Measurements from ENCODE around the gene SEPTIN1.

The SEPTIN1 gene, protein sequence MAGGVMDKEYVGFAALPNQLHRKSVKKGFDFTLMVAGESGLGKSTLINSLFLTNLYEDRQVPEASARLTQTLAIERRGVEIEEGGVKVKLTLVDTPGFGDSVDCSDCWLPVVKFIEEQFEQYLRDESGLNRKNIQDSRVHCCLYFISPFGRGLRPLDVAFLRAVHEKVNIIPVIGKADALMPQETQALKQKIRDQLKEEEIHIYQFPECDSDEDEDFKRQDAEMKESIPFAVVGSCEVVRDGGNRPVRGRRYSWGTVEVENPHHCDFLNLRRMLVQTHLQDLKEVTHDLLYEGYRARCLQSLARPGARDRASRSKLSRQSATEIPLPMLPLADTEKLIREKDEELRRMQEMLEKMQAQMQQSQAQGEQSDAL

DNA sequence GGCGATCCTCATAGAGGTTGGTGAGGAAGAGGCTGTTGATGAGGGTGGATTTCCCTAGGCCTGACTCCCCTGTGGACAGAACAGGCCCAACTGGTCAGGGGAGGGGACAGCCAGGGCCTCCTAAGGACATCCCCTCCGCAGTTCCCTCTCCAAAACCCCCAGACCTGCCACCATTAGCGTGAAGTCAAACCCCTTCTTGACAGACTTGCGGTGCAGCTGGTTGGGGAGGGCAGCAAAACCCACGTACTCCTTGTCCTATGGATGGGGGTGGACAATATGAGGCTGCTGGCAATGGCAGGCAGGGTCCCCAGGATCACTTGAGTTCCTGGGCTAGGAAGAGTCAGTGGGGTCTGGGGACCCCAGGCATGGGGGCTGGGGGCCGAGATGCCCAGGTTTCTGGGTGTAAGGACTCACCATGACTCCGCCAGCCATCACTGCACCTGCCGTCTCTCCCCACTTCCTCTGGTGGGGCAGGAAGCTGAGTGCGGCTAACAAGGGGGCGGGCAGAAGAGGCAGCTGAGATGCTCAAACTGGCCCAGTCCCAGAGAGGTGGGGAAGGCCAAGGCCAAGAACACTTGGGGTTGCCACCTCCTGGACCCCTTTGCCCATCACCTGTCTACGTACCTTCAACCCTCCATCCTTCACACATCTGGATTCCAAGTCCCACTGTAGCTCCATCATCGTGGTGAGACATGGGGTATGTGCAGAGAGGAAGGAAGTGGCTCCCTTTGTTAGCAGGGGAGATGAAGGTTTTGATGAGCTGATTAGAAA lies at the start of gene SEPTIN1:
Gene SEPTIN1 (minus strand): TSS at position 451 of the 771 bp plus-strand sequence. CDS start 19 bp downstream, at position 432.
- DNase-seq (ENCODE audit: insufficient read length, low spot score) = no peak
- FAIRE-seq = peak; percentile 86

DNA sequence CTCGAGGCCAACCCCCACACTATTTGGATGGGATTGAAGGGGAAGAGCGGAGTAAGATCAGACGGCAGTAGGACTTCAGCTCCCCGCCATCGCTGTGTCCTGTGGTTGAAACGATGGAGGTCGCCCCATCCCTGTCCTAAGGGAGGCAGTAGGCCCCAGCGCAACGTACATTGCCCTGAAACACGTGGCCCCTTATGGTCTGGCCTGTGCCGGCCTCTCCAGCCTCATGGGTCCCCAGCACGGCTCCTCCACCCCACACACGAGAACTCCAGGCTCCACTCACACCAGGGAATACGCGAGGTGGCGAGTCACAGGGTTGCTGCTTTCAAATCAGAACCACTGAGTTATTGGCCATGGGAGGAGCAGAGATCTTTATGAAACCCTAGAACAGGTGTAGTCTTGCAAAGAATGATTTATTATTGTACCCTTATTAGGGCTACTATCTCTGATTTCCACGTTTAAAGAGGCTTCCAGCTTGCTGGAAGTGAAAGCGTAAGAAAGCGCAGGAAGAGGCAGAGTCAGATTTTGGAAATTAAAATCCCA lies 48.1 kb upstream of the SEPTIN1 start:
- no peak for DNase-seq (ENCODE audit: insufficient read length, low spot score)

DNA sequence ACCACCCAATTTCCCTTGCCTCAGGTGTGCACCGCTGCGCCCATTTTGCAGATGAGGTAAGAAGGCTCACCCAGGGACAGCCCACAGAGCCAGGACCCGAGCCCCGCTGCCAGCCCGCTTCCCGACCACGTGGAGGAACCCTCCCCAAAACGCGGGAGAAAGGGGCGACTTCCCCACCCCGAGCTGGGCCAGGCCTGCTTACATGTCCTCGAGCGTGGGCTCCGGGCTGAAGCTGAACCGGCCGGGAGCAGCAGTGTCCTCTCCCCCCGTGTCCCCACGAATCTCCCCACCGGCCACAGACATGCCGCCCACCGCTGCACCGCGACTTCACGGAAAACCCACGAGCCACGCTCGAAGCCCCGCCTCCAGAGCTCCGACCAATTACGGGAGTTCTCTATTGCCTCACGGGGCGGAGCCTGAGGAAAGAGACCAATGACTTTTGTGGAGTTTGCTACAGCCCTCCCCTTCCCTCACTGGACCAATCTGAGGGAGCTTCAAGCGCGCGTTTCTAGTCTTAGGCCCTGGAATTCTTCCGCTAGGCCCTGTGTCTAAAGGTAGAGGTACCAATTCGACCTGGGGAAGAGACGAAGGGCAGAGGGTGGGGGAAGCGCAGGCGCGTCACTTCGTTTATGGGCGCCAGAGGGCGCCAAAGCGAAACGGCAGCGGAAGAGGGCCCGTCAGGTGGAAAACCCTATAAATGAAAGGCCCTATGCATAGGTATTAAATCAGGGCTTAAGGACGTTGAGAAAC lies 47.5 kb upstream of the SEPTIN1 start, which contains the start of gene DCTPP1:
Gene DCTPP1 (minus strand): TSS at position 353 of the 750 bp plus-strand sequence. CDS start 50 bp downstream, at position 303.
- FAIRE-seq (peak; percentile 95), DNase-seq (ENCODE audit: insufficient read length, low spot score) (peak; percentile 87)

More for the DNA sequence above, 48.1 kb upstream of the SEPTIN1 start:
- FAIRE-seq = no peak

DNA sequence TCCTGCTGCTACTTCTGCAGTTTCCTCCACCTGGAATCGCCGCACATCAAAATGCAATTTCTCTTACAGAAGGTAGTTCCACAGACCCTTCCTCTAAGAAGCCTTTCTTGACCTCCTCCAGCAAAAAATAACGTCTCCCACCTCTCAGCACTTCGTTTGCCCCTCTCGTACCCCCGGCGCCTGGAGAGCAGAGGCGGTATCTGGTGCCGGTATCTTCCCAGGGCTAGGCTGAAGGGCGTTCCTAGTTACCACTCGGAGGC lies 47.0 kb upstream of the SEPTIN1 start:
- no peak for DNase-seq (ENCODE audit: insufficient read length, low spot score)
- FAIRE-seq = no peak

DNA sequence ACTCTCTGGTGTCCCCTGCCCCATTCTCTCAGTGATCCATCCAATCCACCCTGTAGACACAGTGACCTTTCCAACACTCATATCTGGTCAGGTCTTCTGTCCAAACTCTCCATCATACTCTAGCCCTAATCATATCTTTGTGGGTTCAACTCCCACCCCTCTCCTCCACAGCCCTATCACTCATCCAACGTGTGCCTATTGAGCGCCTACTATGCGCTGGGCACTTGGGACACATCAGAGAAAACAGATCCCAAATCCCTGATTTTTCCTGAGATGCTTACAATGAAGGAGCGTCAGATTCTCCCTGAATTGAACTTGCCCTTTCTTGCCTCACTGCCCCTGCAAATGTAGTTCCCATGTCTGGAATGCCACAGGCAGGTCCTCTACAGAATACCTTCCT lies 45.7 kb upstream of the SEPTIN1 start:
- DNase-seq (ENCODE audit: insufficient read length, low spot score) (no peak), FAIRE-seq (no peak)

DNA sequence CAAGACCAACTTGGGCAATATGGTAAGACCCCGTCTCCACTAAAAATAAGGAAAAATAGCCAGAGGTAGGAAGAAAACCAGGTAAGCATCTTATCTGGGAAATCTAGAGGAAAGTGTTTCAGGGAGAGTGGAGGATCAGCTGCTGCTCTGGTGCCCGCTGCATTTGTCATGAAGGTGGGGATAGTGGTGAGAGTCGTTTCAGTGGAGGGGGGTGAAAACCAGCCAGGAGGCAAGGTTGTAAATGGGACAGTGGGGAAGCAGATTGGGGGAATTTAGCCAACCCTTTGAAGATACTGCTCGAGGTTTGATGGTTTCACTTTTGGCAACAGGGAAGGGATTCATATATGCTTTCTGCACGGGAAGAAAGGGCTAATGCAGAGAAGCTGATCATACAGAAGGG lies 38.6 kb upstream of the SEPTIN1 start:
- FAIRE-seq (no peak), DNase-seq (ENCODE audit: insufficient read length, low spot score) (no peak)

DNA sequence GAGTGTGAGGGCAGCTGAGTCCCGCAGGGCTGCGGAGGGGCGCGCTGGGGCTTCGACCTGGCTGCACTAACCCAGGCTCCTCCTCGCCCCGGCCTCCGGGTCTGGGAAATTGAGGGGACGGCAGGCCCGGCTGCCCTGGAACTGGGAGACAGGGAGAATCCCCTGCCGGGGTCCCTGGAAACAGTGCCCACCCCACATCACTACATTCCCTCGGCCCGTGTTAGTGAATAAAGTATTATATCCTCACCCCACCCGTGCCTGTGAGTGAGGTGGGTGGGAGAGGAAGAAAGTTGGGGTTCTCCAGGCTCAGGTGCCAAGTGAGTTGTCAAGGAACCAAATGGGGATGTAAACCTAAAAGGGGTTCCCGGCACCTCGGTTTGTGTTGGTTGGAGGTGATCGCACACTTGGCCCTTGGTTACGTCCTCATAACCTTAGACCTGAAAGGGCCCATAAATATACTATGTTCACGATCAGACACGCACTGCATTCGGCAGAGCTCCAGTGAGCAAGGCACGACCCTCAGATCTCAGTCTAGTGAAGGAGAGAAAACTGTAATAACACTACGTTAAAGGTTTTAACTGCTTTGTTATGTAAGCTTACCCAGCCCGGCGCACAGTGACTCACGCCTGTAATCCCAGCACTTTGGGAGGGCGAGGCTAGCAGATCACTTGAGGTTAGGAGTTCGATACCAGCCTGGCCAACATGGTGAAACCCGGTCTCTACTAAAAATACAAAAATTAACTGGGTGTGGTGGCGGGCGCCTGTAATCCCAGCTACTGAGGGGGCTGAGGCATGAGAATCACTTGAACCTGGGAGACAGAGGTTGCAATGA lies 36.2 kb upstream of the SEPTIN1 start:
- FAIRE-seq (no peak), DNase-seq (ENCODE audit: insufficient read length, low spot score) (no peak)

DNA sequence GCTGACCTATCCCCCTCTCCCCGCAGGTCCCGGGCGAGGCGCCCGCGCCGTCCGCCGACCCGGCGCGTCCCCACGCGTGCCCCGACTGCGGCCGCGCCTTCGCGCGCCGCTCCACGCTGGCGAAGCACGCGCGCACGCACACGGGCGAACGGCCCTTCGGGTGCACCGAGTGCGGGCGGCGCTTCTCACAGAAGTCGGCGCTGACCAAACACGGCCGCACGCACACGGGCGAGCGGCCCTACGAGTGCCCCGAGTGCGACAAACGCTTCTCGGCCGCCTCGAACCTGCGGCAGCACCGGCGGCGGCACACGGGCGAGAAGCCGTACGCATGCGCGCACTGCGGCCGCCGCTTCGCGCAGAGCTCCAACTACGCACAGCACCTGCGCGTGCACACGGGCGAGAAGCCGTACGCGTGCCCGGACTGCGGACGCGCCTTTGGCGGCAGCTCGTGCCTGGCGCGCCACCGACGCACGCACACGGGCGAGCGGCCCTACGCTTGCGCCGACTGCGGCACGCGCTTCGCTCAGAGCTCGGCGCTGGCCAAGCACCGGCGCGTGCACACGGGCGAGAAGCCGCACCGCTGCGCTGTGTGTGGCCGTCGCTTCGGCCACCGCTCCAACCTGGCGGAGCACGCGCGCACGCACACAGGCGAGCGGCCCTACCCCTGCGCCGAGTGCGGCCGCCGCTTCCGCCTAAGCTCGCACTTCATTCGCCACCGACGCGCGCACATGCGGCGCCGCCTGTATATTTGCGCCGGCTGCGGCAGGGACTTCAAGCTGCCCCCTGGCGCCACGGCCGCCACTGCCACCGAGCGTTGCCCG lies 35.4 kb upstream of the SEPTIN1 start:
- peak; percentile 93 for DNase-seq (ENCODE audit: insufficient read length, low spot score)

DNA sequence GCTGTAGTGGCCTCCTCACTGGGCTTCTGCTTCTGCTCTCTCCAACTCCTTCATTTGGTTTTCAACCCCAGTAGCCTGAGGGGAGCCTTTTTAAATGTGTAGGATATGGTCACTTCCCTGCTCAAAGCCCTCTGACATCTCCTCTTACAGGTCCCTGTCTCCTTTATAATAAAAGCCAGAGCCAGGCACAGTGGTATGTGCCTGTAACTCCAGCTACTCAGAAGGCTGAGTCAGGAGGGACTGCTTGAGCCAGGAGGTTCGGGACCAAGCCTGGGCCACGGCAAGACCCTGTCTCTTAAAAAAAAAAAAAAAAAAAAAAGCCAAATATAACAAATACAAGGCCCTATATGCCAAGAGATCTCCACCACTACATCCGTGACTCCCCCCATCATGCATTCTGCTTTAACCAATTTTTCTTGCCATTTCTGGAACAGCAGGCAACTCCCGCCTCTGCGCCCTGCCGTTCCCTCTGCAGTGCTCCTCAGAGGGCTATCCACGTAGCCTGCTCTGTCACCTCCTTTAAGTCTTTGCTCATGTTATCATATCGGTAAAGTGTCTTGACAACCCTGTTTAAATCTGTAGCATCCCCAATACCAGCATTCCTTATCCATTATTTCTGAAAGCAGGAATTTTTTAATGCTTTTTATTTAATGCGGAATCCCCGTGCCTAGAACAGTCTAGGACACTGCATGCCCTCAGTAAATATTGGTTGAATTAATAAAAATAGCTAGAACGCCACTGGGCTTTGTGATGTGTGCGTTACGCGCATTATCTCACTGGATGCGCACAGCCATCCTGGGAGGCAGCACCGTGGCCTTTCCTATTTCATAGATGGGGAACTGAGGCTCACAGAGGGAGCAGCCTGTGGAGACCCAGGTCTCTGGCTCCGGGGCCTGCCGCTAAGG lies 34.5 kb upstream of the SEPTIN1 start:
- FAIRE-seq = no peak
- DNase-seq (ENCODE audit: insufficient read length, low spot score) = no peak

More for the DNA sequence above, 35.4 kb upstream of the SEPTIN1 start:
- FAIRE-seq = peak; percentile 93

DNA sequence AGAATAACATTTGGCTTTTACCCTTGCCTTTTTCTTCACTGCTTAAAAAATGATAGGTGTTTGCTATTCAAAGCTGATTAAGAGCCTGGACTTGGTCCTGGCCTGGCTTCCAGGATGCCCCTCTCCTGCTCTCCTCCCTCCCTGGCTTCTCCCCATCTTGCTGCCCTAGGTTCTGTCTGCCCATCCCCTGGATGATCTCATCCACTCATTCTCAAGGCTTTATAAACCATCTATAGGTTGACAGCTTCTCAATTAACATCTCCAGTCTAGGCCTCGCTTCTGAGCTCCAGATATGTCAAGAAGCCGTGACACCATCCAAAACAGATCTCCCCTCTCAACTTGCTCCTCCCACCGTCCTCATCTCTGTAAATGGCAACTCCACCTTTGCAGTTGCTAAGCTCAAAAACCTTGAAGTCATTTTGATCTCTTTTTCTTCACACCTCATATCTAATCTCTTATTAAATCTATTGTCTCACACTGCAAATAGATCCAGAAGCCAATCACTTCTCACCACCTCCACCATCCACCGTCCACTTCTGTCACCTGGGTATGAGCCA lies 33.8 kb upstream of the SEPTIN1 start:
- FAIRE-seq (no peak), DNase-seq (ENCODE audit: insufficient read length, low spot score) (no peak)

DNA sequence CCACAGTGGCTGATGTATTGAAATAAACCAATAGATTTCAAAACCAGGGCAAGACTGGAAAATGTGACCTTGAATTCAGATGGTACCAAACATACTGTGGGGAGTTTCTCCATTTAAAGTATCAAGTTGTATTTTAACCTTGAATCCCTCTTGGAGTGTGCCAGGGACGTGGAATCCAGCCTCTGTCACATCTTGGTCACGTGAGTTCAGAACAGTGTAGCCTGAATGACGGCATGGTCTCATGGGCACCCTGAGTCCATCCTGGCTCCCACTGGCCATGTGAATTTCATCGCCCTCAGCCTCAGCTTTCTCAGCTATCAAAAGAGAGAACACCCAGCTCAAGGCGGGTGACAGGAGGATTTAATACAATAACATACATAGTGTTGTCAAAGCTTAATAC lies 31.8 kb upstream of the SEPTIN1 start:
- FAIRE-seq = no peak

DNA sequence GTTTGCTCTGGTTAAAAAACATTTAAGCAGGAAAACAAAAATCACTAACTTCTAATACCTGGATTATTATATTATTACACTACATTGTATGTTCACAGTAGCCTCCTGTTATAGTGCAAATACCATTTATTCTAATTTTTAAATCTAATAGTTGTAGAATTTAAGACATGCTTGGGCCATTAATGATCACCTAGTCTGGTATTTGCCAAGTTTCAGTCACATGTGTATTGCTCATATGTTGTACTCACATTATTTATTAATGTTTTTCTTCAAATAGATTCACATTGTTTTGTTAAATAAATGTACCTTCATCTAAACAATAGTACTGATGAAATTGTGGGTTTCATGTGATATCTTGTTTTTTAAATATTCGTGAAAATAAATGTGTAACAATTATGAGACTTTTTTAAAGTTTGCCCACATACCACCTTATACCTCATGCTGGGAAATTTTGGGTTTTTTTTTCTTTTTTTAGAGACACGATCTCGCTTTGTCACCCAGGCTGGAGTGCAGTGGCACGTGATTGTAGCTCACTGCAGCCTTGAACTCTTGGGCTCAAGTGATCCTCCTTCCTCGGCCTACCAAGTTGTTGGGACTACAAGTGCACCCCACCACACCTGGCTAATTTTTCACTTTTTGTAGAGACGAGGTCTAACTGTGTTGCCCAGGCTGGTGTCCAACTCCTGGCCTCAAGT lies 30.9 kb upstream of the SEPTIN1 start:
- FAIRE-seq = no peak

More for the DNA sequence above, 31.8 kb upstream of the SEPTIN1 start:
- DNase-seq (ENCODE audit: insufficient read length, low spot score) = no peak

DNA sequence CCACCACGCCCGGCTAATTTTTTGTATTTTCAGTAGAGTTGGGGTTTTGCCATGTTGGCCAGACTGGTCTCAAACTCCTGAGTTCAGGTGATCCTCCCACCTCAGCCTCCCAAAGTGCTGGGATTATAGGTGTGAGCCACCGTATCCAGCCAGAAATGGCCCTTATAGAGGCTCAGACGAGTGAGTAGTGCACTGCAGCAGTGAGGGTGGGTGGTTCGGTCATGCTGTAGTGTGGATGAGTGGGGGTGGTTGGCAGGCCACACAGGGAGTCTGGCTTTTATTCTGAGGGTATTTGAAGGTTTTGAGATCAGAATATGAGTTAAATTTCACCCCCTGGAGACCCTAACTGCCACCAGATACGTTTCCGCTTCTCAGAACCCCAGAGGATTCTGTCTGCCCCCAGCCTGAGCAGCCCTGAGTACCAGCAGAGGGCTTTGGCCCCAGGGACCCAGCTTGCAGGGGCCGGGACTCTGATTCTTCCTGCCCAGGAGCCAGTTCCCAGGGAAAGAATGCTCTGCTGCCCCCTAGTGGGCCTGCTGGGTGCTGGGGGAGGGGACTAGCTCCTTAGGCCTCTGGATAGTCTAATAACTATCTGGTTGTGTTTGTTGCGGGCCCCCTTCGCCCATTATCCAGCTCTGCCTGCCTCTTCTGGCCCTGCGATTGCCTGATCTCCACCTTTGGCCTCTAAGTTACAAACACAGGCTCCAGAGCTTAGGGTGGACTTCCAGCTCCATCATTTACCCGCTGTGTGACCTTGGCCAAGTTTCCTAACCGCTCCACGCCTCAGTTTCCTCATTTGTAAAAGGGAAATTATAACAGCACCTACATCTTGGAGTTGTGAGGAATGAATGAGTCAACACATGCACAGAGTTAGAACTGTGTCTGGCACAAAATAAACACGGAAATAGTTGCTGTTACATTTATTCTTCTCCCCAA lies 27.0 kb upstream of the SEPTIN1 start:
- peak; percentile 89 for FAIRE-seq
- DNase-seq (ENCODE audit: insufficient read length, low spot score) = peak; percentile 83

More for the DNA sequence above, 30.9 kb upstream of the SEPTIN1 start:
- no peak for DNase-seq (ENCODE audit: insufficient read length, low spot score)

DNA sequence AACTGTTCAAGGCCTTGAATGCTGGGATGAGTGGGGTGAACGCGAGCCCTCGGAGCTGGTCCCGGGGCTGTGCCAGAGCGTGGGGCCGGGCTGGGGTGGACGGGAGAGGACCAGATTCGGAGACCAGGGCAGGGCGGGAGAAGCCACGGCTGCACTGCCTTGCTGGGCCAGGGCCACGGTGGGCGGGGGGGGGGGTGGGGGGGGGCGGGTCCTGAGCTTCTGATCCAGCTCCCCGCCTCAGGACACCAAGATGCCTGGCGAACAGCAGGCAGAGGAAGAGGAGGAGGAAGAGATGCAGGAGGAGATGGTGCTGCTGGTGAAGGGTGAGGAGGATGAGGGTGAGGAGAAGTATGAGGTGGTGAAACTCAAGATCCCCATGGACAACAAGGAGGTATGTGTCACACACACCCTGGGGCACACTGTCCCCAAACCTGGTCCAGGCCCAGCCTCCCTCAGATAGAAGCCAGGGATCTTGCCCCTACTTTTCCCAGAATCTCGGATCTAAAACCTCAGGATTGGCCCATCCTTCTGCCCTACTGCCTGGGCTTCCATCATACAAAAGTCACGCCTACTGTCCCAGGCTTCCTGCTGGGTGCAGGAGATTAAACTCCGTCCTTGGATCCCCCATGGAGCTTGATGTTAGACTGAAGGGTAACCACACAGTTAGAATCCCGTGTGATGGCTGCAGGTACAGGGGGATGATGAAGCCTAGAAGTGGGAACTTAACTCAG lies 25.6 kb upstream of the SEPTIN1 start:
- no peak for DNase-seq (ENCODE audit: insufficient read length, low spot score)
- no peak for FAIRE-seq

DNA sequence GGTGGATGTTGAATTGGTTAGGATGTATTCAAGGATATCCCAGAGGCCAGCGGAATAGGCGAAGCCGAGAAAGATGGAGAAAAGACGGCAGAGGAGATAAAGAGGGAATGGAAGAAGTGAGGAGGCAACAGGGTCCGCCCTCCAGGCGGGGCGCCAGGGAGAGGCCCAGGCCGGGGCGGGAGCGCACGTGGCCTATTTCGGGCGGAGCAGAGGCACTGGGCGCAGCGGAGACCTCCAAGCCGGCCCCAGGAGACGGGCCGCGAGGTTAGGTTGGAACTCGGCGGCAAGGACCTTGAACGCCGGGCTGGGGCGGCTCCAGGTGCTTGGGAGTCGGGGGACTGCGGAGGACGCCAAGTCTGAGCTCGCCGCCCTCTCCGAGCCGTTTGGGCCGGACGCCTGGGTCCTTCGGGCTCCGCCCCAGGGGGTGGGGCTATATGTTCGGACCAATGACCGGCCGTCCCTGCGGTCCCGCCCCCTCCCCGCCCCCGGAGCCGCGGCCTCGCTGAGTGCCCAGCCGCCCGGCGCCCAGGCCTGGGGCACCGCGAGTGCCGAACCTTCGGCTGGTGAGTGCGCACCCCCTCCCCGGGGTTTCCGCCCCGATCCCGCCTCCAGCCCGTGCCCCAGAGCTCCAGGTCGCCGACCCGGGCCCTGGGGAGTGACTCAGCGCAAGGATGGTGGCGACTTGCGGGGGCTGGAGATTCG lies 24.9 kb upstream of the SEPTIN1 start, which contains the start of gene ZNF771:
Gene ZNF771 (plus strand): TSS at position 505 of the 702 bp plus-strand sequence. CDS start 448 bp downstream, outside the sequence.
- FAIRE-seq (peak; percentile 68), DNase-seq (ENCODE audit: insufficient read length, low spot score) (peak; percentile 76)

Data from GM19239 (cell line).